ENCODE results near the gene SYNE2.

Gene SYNE2

GRCh38 chr14:64008016-64008415, 155.2 kb downstream of the SYNE2 start:
- Histone ChIP-seq H3K9me3 (ENCODE audit: insufficient read depth, low read length) (no peaks in the 10 kb centered on the region), H3F3A (ENCODE audit: insufficient read depth) (no peaks in the 10 kb centered on the region), H3K4me2 (ENCODE audit: low read depth, low read length, poor library complexity, severe bottlenecking) (no peak overlapping the region), H3K79me2 (ENCODE audit: insufficient read depth, low read length) (no peaks in the 10 kb centered on the region), H3K4me3 (ENCODE audit: insufficient read depth, low read length, poor library complexity, severe bottlenecking) (no peak overlapping the region), H3K9ac (ENCODE audit: low read length) (no peak overlapping the region), H3K36me3 (ENCODE audit: low read length) (peaks cover 45% of the 10 kb centered on the region), H4K20me1 (ENCODE audit: low read depth, low read length) (no peaks in the 10 kb centered on the region), H3K27ac (ENCODE audit: low read depth, low read length) (no peak overlapping the region), H3K27me3 (ENCODE audit: low read length) (no peaks in the 10 kb centered on the region), H3K9me2 (replicated peaks; ENCODE audit: insufficient read depth, low read length) (no peaks in the 10 kb centered on the region), H2AFZ (ENCODE audit: low read depth, low read length, severe bottlenecking) (no peak overlapping the region)
- TF ChIP-seq, protein P1, sequence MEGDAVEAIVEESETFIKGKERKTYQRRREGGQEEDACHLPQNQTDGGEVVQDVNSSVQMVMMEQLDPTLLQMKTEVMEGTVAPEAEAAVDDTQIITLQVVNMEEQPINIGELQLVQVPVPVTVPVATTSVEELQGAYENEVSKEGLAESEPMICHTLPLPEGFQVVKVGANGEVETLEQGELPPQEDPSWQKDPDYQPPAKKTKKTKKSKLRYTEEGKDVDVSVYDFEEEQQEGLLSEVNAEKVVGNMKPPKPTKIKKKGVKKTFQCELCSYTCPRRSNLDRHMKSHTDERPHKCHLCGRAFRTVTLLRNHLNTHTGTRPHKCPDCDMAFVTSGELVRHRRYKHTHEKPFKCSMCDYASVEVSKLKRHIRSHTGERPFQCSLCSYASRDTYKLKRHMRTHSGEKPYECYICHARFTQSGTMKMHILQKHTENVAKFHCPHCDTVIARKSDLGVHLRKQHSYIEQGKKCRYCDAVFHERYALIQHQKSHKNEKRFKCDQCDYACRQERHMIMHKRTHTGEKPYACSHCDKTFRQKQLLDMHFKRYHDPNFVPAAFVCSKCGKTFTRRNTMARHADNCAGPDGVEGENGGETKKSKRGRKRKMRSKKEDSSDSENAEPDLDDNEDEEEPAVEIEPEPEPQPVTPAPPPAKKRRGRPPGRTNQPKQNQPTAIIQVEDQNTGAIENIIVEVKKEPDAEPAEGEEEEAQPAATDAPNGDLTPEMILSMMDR (IDR thresholded peaks at IDR 0.05; ENCODE audit: insufficient read depth, low read length, poor library complexity, severe bottlenecking) = no peak
- no peak for TF ChIP-seq EZH2phosphoT487 (conservative IDR thresholded peaks at IDR 0.05; ENCODE audit: low read length)

DNA sequence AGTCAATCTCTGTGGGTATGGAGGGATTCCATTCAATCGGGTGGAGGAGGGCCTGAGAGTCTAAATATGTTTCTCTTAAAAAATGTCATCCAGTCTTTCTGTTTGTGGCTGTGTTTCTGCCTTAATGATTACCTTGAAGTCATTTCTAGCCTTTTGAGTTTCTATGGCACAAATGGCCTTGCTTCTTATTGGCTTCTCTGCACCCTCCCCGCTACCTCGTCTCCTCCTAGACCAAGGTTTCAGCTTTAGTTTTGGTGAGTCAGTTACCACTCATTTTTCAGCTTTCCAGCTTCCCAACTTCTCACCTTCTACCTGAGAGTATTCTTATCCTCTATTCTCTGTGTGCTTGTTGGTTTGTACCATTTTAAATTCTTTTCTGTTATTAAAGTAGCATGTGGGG, 159.2 kb downstream of the SYNE2 start:
- Histone ChIP-seq H3K4me2 (ENCODE audit: low read depth, low read length, poor library complexity, severe bottlenecking) (no peak overlapping the region), H4K20me1 (ENCODE audit: low read depth, low read length) (no peaks in the 10 kb centered on the region; the same call in 1 of the 2 replicates), H3K36me3 (ENCODE audit: low read length) (peaks cover 59% of the 10 kb centered on the region), H3K9me3 (ENCODE audit: insufficient read depth, low read length) (no peaks in the 10 kb centered on the region), H3F3A (ENCODE audit: insufficient read depth) (peaks cover 4% of the 10 kb centered on the region; the same call in 1 of the 2 replicates), H3K9ac (ENCODE audit: low read length) (no peak overlapping the region), H2AFZ (ENCODE audit: low read depth, low read length, severe bottlenecking) (no peak overlapping the region), H3K9me2 (replicated peaks; ENCODE audit: insufficient read depth, low read length) (no peaks in the 10 kb centered on the region), H3K27me3 (ENCODE audit: low read length) (no peaks in the 10 kb centered on the region), H3K4me3 (ENCODE audit: insufficient read depth, low read length, poor library complexity, severe bottlenecking) (no peak overlapping the region), H3K27ac (ENCODE audit: low read depth, low read length) (no peak overlapping the region), H3K79me2 (ENCODE audit: insufficient read depth, low read length) (no peaks in the 10 kb centered on the region)
- TF ChIP-seq, protein P1 (IDR thresholded peaks at IDR 0.05; ENCODE audit: insufficient read depth, low read length, poor library complexity, severe bottlenecking) = no peak
- TF ChIP-seq EZH2phosphoT487 (conservative IDR thresholded peaks at IDR 0.05; ENCODE audit: low read length) = no peak

- no peak overlapping the region for H3K4me2 ChIP-seq (ENCODE audit: low read depth, low read length, poor library complexity, severe bottlenecking)
- no peak overlapping the region for H3K9ac ChIP-seq (ENCODE audit: low read length)
- H3K9me2 ChIP-seq (replicated peaks; ENCODE audit: insufficient read depth, low read length) = no peaks in the 10 kb centered on the region
- no peak overlapping the region for H3K27ac ChIP-seq (ENCODE audit: low read depth, low read length)
- no peaks in the 10 kb centered on the region for H3K79me2 ChIP-seq (ENCODE audit: insufficient read depth, low read length)
- H3K9me3 ChIP-seq (ENCODE audit: insufficient read depth, low read length) = no peaks in the 10 kb centered on the region
- TF ChIP-seq, protein P1 (IDR thresholded peaks at IDR 0.05; ENCODE audit: insufficient read depth, low read length, poor library complexity, severe bottlenecking) = no peak
- TF ChIP-seq EZH2phosphoT487 (conservative IDR thresholded peaks at IDR 0.05; ENCODE audit: low read length) = no peak
- peaks cover 60% of the 10 kb centered on the region for H3K36me3 ChIP-seq (ENCODE audit: low read length)
- no peaks in the 10 kb centered on the region for H3K27me3 ChIP-seq (ENCODE audit: low read length)
- H2AFZ ChIP-seq (ENCODE audit: low read depth, low read length, severe bottlenecking) = no peak overlapping the region
- no peaks in the 10 kb centered on the region; the same call in 1 of the 2 replicates for H4K20me1 ChIP-seq (ENCODE audit: low read depth, low read length)
- no peak overlapping the region for H3K4me3 ChIP-seq (ENCODE audit: insufficient read depth, low read length, poor library complexity, severe bottlenecking)
- peaks cover 4% of the 10 kb centered on the region; the same call in 1 of the 2 replicates for H3F3A ChIP-seq (ENCODE audit: insufficient read depth)
Observed at GRCh38 chr14:64012720-64013119, 159.9 kb downstream of the SYNE2 start.

Data from SU-DHL-6 (cell line).